KMS-11 (cell line): ENCODE data around the gene SLK.

Experiments
- H2AFZ ChIP-seq: fragments of 200-600 bp; sonication (generic); 2 replicates; pipeline ENCODE4 v1.6.1; 2016; ENCODE audit warnings: antibody characterized with exemption, mixed run types, low read depth
- H3K27ac ChIP-seq: fragments of 200-600 bp; sonication (generic); 2 replicates; pipeline ENCODE4 v1.6.1; 2016; ENCODE audit warnings: mild to moderate bottlenecking, mixed run types
- H3K27me3 ChIP-seq: fragments of 200-600 bp; sonication (generic); 2 replicates; pipeline ENCODE4 v1.6.1; 2017; ENCODE audit warnings: mild to moderate bottlenecking, low read depth, mixed run types, moderate library complexity; ENCODE audit not compliant: insufficient read depth
- H3K36me3 ChIP-seq: fragments of 200-600 bp; sonication (generic); 2 replicates; pipeline ENCODE4 v1.6.1; 2017; ENCODE audit warnings: mild to moderate bottlenecking, mixed run types; ENCODE audit not compliant: insufficient read depth
- H3K4me1 ChIP-seq: fragments of 200-600 bp; sonication (generic); 2 replicates; pipeline ENCODE4 v1.6.1; 2016; ENCODE audit warnings: mild to moderate bottlenecking, low read depth, mixed run types; ENCODE audit not compliant: poor library complexity, severe bottlenecking
- H3K4me2 ChIP-seq: fragments of 200-600 bp; sonication (generic); 2 replicates; pipeline ENCODE4 v1.7.0; 2016; ENCODE audit warnings: mild to moderate bottlenecking, mixed run types
- H3K4me3 ChIP-seq: fragments of 200-600 bp; sonication (generic); IDR thresholded peaks from 2 replicates; pipeline ENCODE4 v1.6.1; 2017; ENCODE audit warnings: low read depth, low read length, mixed read lengths; ENCODE audit not compliant: insufficient read depth
- H3K79me2 ChIP-seq: fragments of 200-600 bp; sonication (generic); 2 replicates; pipeline ENCODE4 v1.6.1; 2016; ENCODE audit warnings: low read depth, mixed run types; ENCODE audit not compliant: insufficient read depth
- H3K9ac ChIP-seq: fragments of 200-600 bp; sonication (generic); 2 replicates; pipeline ENCODE4 v1.6.1; 2016; ENCODE audit warnings: mild to moderate bottlenecking, mixed run types
- H4K20me1 ChIP-seq: fragments of 200-600 bp; sonication (generic); 2 replicates; pipeline ENCODE4 v1.6.1; 2016; ENCODE audit warnings: mild to moderate bottlenecking, mixed run types; ENCODE audit not compliant: insufficient read depth
- CTCF ChIP-seq: fragments of 200-600 bp; sonication (generic); conservative IDR thresholded peaks from 2 replicates; pipeline ENCODE4 v1.6.1; 2017; ENCODE audit warnings: low read depth, mild to moderate bottlenecking, antibody characterized with exemption, low read length, moderate library complexity, mixed read lengths

Gene SLK

DNA sequence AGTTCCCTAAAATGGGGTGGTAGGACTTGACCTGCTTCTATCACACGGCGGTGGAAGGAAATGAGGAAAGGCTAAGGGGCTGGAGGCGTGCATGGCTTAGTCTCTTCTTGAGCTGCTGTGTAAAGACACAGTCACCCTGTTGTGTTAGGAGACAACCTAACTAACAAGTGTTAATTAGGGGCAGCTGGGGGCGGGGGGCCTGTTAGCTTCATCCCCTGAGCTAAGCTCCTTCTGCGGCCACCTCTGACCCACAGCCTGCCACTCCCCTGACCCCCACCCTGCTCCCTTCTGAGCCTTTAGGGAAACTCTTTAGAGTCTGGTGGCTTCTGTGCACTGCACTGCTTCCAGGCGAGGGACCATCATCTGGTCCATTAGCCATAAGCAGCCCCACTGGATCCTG lies 90.8 kb downstream of the SLK start:
- H3K4me2 ChIP-seq, result no peak overlapping the region

GRCh38 chr10:104059364-104059763 lies 92.4 kb downstream of the SLK start:
- no peaks in the 10 kb centered on the region for H4K20me1 ChIP-seq
- no peaks in the 10 kb centered on the region for H3K79me2 ChIP-seq
- no peak overlapping the region for H3K27ac ChIP-seq
- no peak overlapping the region for H3K4me2 ChIP-seq
- H3K27me3 ChIP-seq, result no peaks in the 10 kb centered on the region
- no peaks in the 10 kb centered on the region for H3K36me3 ChIP-seq
- no peak overlapping the region for H3K9ac ChIP-seq
- no peak for TF ChIP-seq CTCF
- no peaks in the 10 kb centered on the region for H3K4me1 ChIP-seq
- H3K4me3 ChIP-seq, result no peak overlapping the region
- H2AFZ ChIP-seq, result no peak overlapping the region

More for the DNA sequence above, 90.8 kb downstream of the SLK start:
- Histone ChIP-seq H2AFZ (no peak overlapping the region), H3K27ac (no peak overlapping the region), H3K27me3 (no peaks in the 10 kb centered on the region), H3K9ac (no peak overlapping the region), H3K36me3 (no peaks in the 10 kb centered on the region), H3K4me1 (no peaks in the 10 kb centered on the region), H3K79me2 (no peaks in the 10 kb centered on the region), H4K20me1 (no peaks in the 10 kb centered on the region), H3K4me3 (no peak overlapping the region)
- no peak for TF ChIP-seq CTCF

- no peaks in the 10 kb centered on the region for H3K27me3 ChIP-seq
- H3K79me2 ChIP-seq, result no peaks in the 10 kb centered on the region
- TF ChIP-seq CTCF, result no peak
Observed at GRCh38 chr10:104061196-104061595, 94.3 kb downstream of the SLK start.

DNA sequence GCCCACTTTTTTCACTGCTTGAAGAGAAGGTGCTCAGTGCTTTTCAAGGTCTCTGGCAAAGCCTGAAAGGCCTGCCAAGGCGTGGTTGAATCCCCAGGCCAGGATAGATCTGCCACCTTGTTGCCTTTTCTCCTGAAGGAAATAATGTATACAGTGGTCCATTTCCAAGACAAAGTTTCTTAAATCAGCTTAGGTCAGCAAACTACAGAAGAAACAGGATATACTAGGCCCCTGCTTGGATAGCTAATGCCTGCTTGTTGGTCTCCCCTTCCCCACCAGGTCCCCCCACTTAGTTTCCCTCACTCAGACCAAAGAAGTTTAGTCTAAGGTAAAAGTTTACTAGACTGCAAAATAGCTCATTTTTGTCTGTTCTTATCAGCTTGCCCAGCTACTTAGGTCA lies 98.8 kb downstream of the SLK start:
- Histone ChIP-seq H3K4me1 (no peaks in the 10 kb centered on the region), H3K4me2 (no peak overlapping the region), H3K79me2 (no peaks in the 10 kb centered on the region), H3K27ac (no peak overlapping the region), H3K4me3 (no peak overlapping the region), H4K20me1 (no peaks in the 10 kb centered on the region), H3K27me3 (no peaks in the 10 kb centered on the region), H2AFZ (no peak overlapping the region), H3K9ac (no peak overlapping the region), H3K36me3 (no peaks in the 10 kb centered on the region)
- TF ChIP-seq CTCF, result no peak

More at GRCh38 chr10:104061196-104061595, 94.3 kb downstream of the SLK start:
- no peak overlapping the region for H3K4me3 ChIP-seq
- H3K4me1 ChIP-seq, result no peaks in the 10 kb centered on the region
- no peak overlapping the region for H3K9ac ChIP-seq
- H3K4me2 ChIP-seq, result no peak overlapping the region
- no peaks in the 10 kb centered on the region for H3K36me3 ChIP-seq
- no peaks in the 10 kb centered on the region for H4K20me1 ChIP-seq
- no peak overlapping the region for H3K27ac ChIP-seq
- H2AFZ ChIP-seq, result no peak overlapping the region
